ENCODE measurements around the gene NAV2. TPM values are rescaled to one million over a fixed set of nuclear protein-coding genes. Genes with fewer than 3 reads are reported as not detected.
A peak's percentile ranks its signal among the peaks of the same experiment; 100 is the strongest.

Gene NAV2
- polyA plus RNA-seq, 3 donors: not detected

DNA sequence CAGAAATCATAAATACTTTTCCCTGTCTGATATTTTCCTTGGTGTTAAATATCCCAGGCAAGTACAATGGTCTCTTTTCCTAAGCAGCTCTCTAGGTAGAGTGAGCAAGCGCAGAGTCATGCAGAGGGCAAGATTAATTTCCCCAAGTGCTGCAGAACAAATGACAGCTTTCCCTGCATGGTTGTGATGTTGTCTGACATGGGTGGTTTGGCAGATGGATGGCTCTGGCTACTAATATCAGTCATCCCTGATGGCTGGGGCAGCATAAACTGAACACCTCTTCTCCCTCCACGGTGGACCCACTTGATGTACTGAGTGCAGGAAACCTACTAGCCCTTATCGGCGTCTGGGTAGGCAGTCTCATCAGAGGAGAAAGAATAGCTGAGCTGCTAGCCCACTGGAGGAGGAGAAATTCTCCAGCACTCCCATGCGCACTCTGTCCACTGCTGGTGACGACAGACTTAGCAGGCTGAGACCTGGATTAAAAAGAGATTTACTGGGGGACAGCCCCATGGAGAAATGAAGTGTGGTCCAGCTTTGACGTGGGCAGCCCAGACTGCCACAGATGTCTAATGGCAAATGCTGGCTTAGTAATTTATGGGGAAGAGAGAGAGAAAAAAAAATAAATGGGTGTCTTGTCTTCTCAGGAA, 244.8 kb downstream of the NAV2 start:
- 83% methylated on average over 3 of the region's 7 CpGs for WGBS (ENCODE audit: insufficient coverage)
- H3K27ac Mint-ChIP-seq: peak overlapping the region in 2 of 7 donors; percentile 14 to 46
- intact Hi-C loops (cut with micrococcal nuclease): loop anchor here in 1 of 2 donors (10.0 kb wide), 1 partner anchor 177 kb away; no protein-coding TSS in a partner anchor
- Histone ChIP-seq H3K27me3 (ENCODE audit: control insufficient read depth in 2 of 2, insufficient read depth in 2 of 2, low read length in 2 of 2) (no peaks in the 10 kb centered on the region), H3K9ac (ENCODE audit: insufficient read depth, low read length, poor library complexity, severe bottlenecking) (no peak overlapping the region), H3K79me2 (ENCODE audit: insufficient read depth, low read length) (no peaks in the 10 kb centered on the region), H3K4me1 (ENCODE audit: control insufficient read depth in 1 of 2, insufficient read depth in 2 of 2, low read length in 2 of 2) (no peaks in the 10 kb centered on the region), H3K36me3 (replicated peaks in 1 of 2; ENCODE audit: control insufficient read depth in 1 of 2, insufficient read depth in 2 of 2, low read length in 2 of 2) (no peaks in the 10 kb centered on the region), H4K20me1 (ENCODE audit: insufficient read depth, low read length) (no peaks in the 10 kb centered on the region), H3K4me2 (replicated peaks; ENCODE audit: extremely low read depth, low read length, poor library complexity, severe bottlenecking) (no peak overlapping the region), H2AFZ (ENCODE audit: insufficient read depth, low read depth, low read length, poor library complexity, severe bottlenecking) (no peak overlapping the region), H3K9me3 (replicated peaks in 1 of 2; ENCODE audit: control insufficient read depth in 1 of 2, insufficient read depth in 1 of 2, low read length in 2 of 2) (no peaks in the 10 kb centered on the region), H3K27ac (ENCODE audit: low read depth in 1 of 2, low read length in 2 of 2) (no peak overlapping the region), H3K4me3 (replicated peaks in 1 of 3; ENCODE audit: low read depth in 2 of 3, low read length in 3 of 3) (no peak overlapping the region)
- peaks cover 0 to 1% (median 0%) of the 10 kb centered on the region in 7 donors for H3K9me3 Mint-ChIP-seq
- H3K4me1 Mint-ChIP-seq: no peaks in the 10 kb centered on the region
- no peak overlapping the region for H3K4me3 Mint-ChIP-seq
- DNase-seq: no peak
- no peaks in the 10 kb centered on the region for H3K36me3 Mint-ChIP-seq
- TF ChIP-seq, protein P1, sequence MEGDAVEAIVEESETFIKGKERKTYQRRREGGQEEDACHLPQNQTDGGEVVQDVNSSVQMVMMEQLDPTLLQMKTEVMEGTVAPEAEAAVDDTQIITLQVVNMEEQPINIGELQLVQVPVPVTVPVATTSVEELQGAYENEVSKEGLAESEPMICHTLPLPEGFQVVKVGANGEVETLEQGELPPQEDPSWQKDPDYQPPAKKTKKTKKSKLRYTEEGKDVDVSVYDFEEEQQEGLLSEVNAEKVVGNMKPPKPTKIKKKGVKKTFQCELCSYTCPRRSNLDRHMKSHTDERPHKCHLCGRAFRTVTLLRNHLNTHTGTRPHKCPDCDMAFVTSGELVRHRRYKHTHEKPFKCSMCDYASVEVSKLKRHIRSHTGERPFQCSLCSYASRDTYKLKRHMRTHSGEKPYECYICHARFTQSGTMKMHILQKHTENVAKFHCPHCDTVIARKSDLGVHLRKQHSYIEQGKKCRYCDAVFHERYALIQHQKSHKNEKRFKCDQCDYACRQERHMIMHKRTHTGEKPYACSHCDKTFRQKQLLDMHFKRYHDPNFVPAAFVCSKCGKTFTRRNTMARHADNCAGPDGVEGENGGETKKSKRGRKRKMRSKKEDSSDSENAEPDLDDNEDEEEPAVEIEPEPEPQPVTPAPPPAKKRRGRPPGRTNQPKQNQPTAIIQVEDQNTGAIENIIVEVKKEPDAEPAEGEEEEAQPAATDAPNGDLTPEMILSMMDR (IDR thresholded peaks at IDR 0.05): no peak
- H3K27me3 Mint-ChIP-seq (ENCODE audit: low read depth in 3 of 3): peaks cover 0 to 2% (median 0%) of the 10 kb centered on the region in 3 donors

DNA sequence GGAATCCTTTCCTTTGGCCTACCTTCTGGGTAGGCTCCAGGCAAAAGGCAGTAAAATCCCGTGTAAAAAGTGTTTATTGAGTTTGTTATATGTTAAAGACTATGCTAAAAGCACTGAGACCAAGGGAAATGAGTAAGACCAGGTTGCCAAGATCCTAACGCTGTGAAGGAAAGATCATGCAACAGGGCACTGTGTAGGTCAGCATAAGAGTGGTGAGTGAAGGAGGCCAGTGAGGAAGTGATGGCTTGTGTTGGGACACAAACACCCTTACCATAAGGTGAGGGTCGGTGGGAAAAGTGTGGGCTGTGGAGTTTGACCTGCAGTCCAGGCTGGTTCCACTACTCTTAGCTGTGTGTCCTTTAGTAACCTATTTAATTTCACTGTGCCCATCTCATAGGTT, 245.6 kb downstream of the NAV2 start:
- Histone ChIP-seq H3K9ac (ENCODE audit: insufficient read depth, low read length, poor library complexity, severe bottlenecking) (no peak overlapping the region), H3K36me3 (replicated peaks in 1 of 2; ENCODE audit: control insufficient read depth in 1 of 2, insufficient read depth in 2 of 2, low read length in 2 of 2) (no peaks in the 10 kb centered on the region), H2AFZ (ENCODE audit: insufficient read depth, low read depth, low read length, poor library complexity, severe bottlenecking) (no peak overlapping the region), H3K4me2 (replicated peaks; ENCODE audit: extremely low read depth, low read length, poor library complexity, severe bottlenecking) (no peak overlapping the region), H3K4me1 (ENCODE audit: control insufficient read depth in 1 of 2, insufficient read depth in 2 of 2, low read length in 2 of 2) (no peaks in the 10 kb centered on the region), H3K9me3 (replicated peaks in 1 of 2; ENCODE audit: control insufficient read depth in 1 of 2, insufficient read depth in 1 of 2, low read length in 2 of 2) (no peaks in the 10 kb centered on the region), H3K27ac (ENCODE audit: low read depth in 1 of 2, low read length in 2 of 2) (no peak overlapping the region), H3K4me3 (replicated peaks in 1 of 3; ENCODE audit: low read depth in 2 of 3, low read length in 3 of 3) (no peak overlapping the region), H3K79me2 (ENCODE audit: insufficient read depth, low read length) (no peaks in the 10 kb centered on the region), H4K20me1 (ENCODE audit: insufficient read depth, low read length) (no peaks in the 10 kb centered on the region), H3K27me3 (ENCODE audit: control insufficient read depth in 2 of 2, insufficient read depth in 2 of 2, low read length in 2 of 2) (no peaks in the 10 kb centered on the region)
- H3K36me3 Mint-ChIP-seq: no peaks in the 10 kb centered on the region
- peaks cover 0 to 2% (median 2%) of the 10 kb centered on the region in 3 donors for H3K27me3 Mint-ChIP-seq (ENCODE audit: low read depth in 3 of 3)
- no peak overlapping the region for H3K4me3 Mint-ChIP-seq
- intact Hi-C loops (cut with micrococcal nuclease): loop anchor here in 1 of 2 donors (10.0 kb wide), 1 partner anchor 177 kb away; no protein-coding TSS in a partner anchor
- H3K27ac Mint-ChIP-seq: no peak overlapping the region
- TF ChIP-seq, protein P1 (IDR thresholded peaks at IDR 0.05): no peak
- 86% methylated on average over 1 of the region's 3 CpGs for WGBS (ENCODE audit: insufficient coverage)
- no peaks in the 10 kb centered on the region for H3K4me1 Mint-ChIP-seq
- peaks cover 0 to 1% (median 0%) of the 10 kb centered on the region in 7 donors for H3K9me3 Mint-ChIP-seq
- no peak for DNase-seq

Measured in CD14-positive monocyte (primary cell).